Mammary epithelial cell (primary cell): ENCODE measurements around the gene CD320.

Experiments
- CTCF ChIP-seq, 2 donors: IDR thresholded peaks in 1 of 2; conservative IDR thresholded peaks in 1 of 2; 2 replicates each; pipeline ENCODE4 v1.5.1; 2011 to 2012; ENCODE audit warnings: inconsistent platforms in 2 of 2, low read length in 2 of 2, mild to moderate bottlenecking in 2 of 2, control low read depth in 1 of 2, low read depth in 1 of 2; ENCODE audit not compliant: insufficient read depth in 1 of 2; ENCODE audit errors: extremely low read depth in 1 of 2
- EZH2 ChIP-seq: IDR thresholded peaks from 2 replicates; pipeline ENCODE4 v1.6.1; 2012; ENCODE audit warnings: low read length, inconsistent platforms, borderline replicate concordance

DNA sequence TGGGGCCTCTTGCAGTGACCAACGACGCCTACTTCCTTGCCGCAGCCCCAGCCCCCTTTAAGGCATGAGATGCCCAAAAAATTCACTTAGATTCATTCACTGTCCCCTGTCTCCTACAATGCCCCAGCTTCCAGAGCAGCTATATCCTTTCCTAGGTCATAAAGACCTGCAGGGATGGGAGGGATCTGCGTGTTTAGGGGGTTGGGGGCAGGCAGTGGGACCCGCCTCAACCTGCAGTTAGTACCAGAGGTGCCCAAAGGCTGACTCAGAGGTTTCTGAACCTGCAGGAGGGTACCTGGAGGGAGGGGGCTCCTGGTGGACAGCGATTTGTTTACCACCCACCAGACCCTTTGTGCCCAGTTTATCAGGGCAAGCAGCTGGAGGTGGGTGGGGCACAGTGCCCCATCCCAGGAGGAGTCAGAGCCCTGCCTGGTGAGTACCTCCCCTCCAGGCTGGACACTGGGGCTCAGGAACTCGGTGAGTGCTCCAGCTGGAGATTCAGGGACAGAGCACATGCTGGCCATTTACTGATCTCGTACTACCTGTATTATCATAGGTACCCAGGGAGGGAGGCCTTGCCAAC is 23.2 kb upstream of the CD320 start:
- TF ChIP-seq CTCF (conservative IDR thresholded peaks at IDR 0.05 in 1 of 2, IDR thresholded peaks at IDR 0.05 in 1 of 2; ENCODE audit: extremely low read depth in 1 of 2, insufficient read depth in 1 of 2, low read depth in 1 of 2, low read length in 2 of 2) (no peak), EZH2 (no peak)
